ENCODE measurements around the gene KLHL14. TPM values are rescaled to one million over a fixed set of nuclear protein-coding genes. Genes with fewer than 3 reads are reported as not detected.

KLHL14 gene
- total and polyA plus RNA-seq, 2 experiments from 2014 or later = 0.12 to 0.57 TPM

GRCh38 chr18:32629292-32629691 is 143.5 kb downstream of the KLHL14 start:
- Histone ChIP-seq H3K4me3 (no peak overlapping the region), H3K9me3 (ENCODE audit: low read depth) (no peaks in the 10 kb centered on the region), H3K9me2 (replicated peaks; ENCODE audit: insufficient read depth) (no peaks in the 10 kb centered on the region), H3K79me2 (no peaks in the 10 kb centered on the region), H3K4me2 (no peak overlapping the region), H3K27me3 (no peaks in the 10 kb centered on the region), H3K36me3 (replicated peaks; ENCODE audit: insufficient read depth, low read depth) (no peaks in the 10 kb centered on the region), H3K27ac (no peak overlapping the region), H3K4me1 (ENCODE audit: insufficient read depth) (no peaks in the 10 kb centered on the region), H4K20me1 (ENCODE audit: insufficient read depth, poor library complexity, severe bottlenecking) (no peaks in the 10 kb centered on the region), H2AFZ (no peak overlapping the region)
- DNase-seq (ENCODE audit: low spot score) = no peak
- WGBS (ENCODE audit: low lambda C conversion rate, missing lambda C conversion rate) = 86% methylated on average over 2 of the region's 2 CpGs
- TF ChIP-seq EZH2 (IDR thresholded peaks at IDR 0.05; ENCODE audit: borderline replicate concordance) (no peak), CTCF (IDR thresholded peaks at IDR 0.05; ENCODE audit: poor library complexity) (no peak), EZH2phosphoT487 (IDR thresholded peaks at IDR 0.05; ENCODE audit: low read depth, severe bottlenecking, unreplicated experiment) (no peak)

GRCh38 chr18:32624182-32624723 is 148.6 kb downstream of the KLHL14 start:
- H3K27me3 ChIP-seq = no peaks in the 10 kb centered on the region
- no peaks in the 10 kb centered on the region for H3K9me3 ChIP-seq (ENCODE audit: low read depth)
- no peak overlapping the region for H3K4me2 ChIP-seq
- TF ChIP-seq EZH2phosphoT487 (IDR thresholded peaks at IDR 0.05; ENCODE audit: low read depth, severe bottlenecking, unreplicated experiment) (no peak), CTCF (IDR thresholded peaks at IDR 0.05; ENCODE audit: poor library complexity) (no peak), EZH2 (IDR thresholded peaks at IDR 0.05; ENCODE audit: borderline replicate concordance) (no peak)
- H3K4me3 ChIP-seq = no peak overlapping the region
- DNase-seq (ENCODE audit: low spot score) = no peak
- no peaks in the 10 kb centered on the region for H3K36me3 ChIP-seq (replicated peaks; ENCODE audit: insufficient read depth, low read depth)
- no peaks in the 10 kb centered on the region for H3K4me1 ChIP-seq (ENCODE audit: insufficient read depth)
- no peak overlapping the region for H2AFZ ChIP-seq
- no peak overlapping the region for H3K27ac ChIP-seq
- H4K20me1 ChIP-seq (ENCODE audit: insufficient read depth, poor library complexity, severe bottlenecking) = no peaks in the 10 kb centered on the region
- no peaks in the 10 kb centered on the region for H3K9me2 ChIP-seq (replicated peaks; ENCODE audit: insufficient read depth)
- no peaks in the 10 kb centered on the region for H3K79me2 ChIP-seq
- WGBS (ENCODE audit: low lambda C conversion rate, missing lambda C conversion rate) = 54% methylated on average over 3 of the region's 3 CpGs

GRCh38 chr18:32623563-32623962 is 149.3 kb downstream of the KLHL14 start:
- no peaks in the 10 kb centered on the region for H3K79me2 ChIP-seq
- no peaks in the 10 kb centered on the region for H4K20me1 ChIP-seq (ENCODE audit: insufficient read depth, poor library complexity, severe bottlenecking)
- H3K27me3 ChIP-seq = no peaks in the 10 kb centered on the region
- H3K9me2 ChIP-seq (replicated peaks; ENCODE audit: insufficient read depth) = no peaks in the 10 kb centered on the region
- H3K9me3 ChIP-seq (ENCODE audit: low read depth) = no peaks in the 10 kb centered on the region
- no peaks in the 10 kb centered on the region for H3K4me1 ChIP-seq (ENCODE audit: insufficient read depth)
- H3K27ac ChIP-seq = no peak overlapping the region
- no peak overlapping the region for H2AFZ ChIP-seq
- no peak overlapping the region for H3K4me3 ChIP-seq
- H3K36me3 ChIP-seq (replicated peaks; ENCODE audit: insufficient read depth, low read depth) = no peaks in the 10 kb centered on the region
- no peak overlapping the region for H3K4me2 ChIP-seq
- TF ChIP-seq EZH2 (IDR thresholded peaks at IDR 0.05; ENCODE audit: borderline replicate concordance) (no peak), CTCF (IDR thresholded peaks at IDR 0.05; ENCODE audit: poor library complexity) (no peak), EZH2phosphoT487 (IDR thresholded peaks at IDR 0.05; ENCODE audit: low read depth, severe bottlenecking, unreplicated experiment) (no peak)
- no peak for DNase-seq (ENCODE audit: low spot score)

Small RNA genes within 50 kb of the gene (small RNA-seq; reads per million reads assigned to genes)
- not detected for gene AC012123.2

All from hepatocyte (in vitro differentiated cells).